GM18907 (cell line): ENCODE data around the gene BUD31.
"Not testable (repeated sequence)": the region's sequence is repeated elsewhere in the genome, so short reads cannot be mapped to it uniquely, and the experiment has no call there.

Experiments
- ATAC-seq: cut with Tn5 transposase; IDR thresholded peaks from one replicate; pipeline ENCODE4 v1.9.1; 2021; ENCODE audit warnings: mild to moderate bottlenecking, moderate library complexity; ENCODE audit not compliant: unreplicated experiment

Gene BUD31

GRCh38 chr7:99408379-99409191 is at the start of gene BUD31, which contains the start of gene PDAP1:
Gene BUD31 (plus strand): TSS chr7:99408969. CDS start chr7:99411093, 2,124 bp downstream.
Gene PDAP1 (minus strand): TSS chr7:99408597. CDS start chr7:99408548, 49 bp downstream.
- peak; percentile 85 for ATAC-seq

GRCh38 chr7:99359465-99360154 is 49.2 kb upstream of the BUD31 start:
- no peak for ATAC-seq

DNA sequence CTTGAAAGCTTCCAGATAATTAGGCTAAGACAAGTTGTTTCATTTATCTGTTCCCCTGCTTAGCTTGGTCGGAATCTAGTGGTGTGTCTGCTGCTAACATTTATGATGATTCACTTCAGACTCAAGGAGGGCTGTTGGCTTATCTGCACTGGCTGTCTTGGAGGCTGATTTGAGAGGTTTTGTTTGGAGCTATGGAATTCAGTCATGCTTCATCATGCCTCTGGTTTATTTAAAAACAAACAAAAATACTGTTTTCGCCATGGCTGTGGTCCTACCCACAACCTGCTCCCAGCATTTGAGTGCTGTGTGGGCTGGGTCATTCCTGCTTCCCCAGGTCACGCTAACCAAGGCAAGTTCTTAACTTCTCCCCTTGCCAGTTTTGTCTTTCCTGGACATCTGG is 46.0 kb upstream of the BUD31 start:
- no peak for ATAC-seq

- no peak for ATAC-seq
These were observed 45.5 kb upstream of the BUD31 start for GRCh38 chr7:99363286-99363685.

- no peak for ATAC-seq
These were observed 43.2 kb upstream of the BUD31 start for GRCh38 chr7:99365318-99366141.

DNA sequence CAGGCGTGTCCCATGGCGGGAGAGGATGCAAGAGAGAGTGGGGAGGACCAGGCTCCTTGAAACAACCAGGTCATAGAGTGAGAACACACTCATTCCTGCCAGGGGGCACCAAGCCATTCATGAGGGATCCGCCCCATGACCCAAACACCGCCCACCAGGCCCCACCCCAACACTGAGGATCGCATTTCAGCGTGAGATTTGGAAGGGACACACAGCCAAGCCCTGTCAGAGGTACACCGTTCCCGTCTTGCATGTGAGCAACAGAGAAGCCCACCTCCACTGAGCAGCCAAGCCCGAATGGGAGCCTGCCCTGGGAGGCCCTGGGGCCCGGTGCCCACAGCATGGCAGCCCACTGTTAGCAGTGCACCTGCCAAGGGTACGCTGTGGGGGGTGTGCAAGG is 42.1 kb upstream of the BUD31 start:
- no peak for ATAC-seq

GRCh38 chr7:99368750-99369389 is 39.9 kb upstream of the BUD31 start:
- no peak for ATAC-seq

DNA sequence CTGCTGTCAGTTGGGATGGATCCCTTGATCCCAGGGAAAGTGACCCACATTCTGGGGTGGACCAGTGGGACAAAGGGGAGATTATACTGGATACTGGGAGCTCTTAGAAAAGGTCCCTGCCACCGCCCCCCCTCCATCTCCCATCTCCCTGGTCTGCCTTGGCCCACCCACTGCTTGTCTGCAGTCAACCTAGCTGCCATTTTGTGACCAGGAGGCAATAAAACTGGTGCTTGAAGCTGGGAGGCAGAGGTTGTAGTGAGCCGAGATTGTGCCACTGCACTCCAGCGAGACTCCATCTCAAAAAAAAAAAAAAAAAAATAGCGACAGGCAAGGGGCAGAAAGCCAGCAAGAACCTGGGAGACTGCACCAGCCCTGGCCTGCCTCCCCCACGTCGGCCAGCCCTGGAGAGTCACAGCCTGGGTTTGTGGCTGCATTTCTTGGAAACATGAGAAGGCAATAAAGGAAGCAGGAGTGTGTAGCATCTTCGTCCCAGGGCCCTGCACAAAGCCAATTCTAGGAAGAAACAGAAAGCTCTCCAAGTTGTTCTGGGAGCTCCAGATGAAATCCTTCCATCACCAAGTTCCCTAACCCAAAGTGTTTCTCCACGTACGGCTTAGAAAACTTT is 38.9 kb upstream of the BUD31 start:
- no peak for ATAC-seq

DNA sequence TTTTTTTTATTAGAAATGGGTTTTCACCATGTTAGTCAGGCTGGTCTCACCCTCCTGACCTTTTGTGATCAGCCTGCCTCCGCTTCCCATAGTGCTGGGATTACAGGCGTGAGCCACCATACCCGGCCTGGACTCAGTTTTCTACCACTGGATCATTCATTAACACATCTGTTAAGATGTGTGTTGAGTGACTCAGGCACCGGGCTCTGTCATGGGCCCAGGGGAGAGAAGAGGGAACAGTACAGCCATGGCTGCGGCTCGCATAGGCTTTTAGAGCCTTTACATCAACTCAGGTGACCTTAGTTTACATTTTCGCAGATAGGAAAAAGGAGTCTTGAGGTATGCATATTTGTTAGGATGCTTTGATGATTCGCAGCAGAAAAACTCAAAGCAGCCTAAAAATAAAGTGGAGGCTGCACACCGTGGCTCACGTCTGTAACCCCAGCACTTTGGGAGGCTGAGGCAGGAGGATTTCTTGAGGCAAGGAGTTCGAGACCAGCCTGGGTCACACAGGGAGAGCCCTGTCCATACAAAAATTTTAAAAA is 37.3 kb upstream of the BUD31 start:
- ATAC-seq: no peak

GRCh38 chr7:99372275-99373090 is 36.3 kb upstream of the BUD31 start:
- no peak for ATAC-seq

GRCh38 chr7:99373091-99374066 is 35.4 kb upstream of the BUD31 start:
- ATAC-seq: no peak

GRCh38 chr7:99374111-99375064 is 34.4 kb upstream of the BUD31 start, which contains the start of gene ARPC1B:
Gene ARPC1B (plus strand): TSS chr7:99374730. CDS start chr7:99385715, 10,985 bp downstream.
- peak; percentile 63 for ATAC-seq

- peak; percentile 46 for ATAC-seq
These were observed 33.5 kb upstream of the BUD31 start for GRCh38 chr7:99375070-99375807.

- ATAC-seq: no peak
These were observed 29.7 kb upstream of the BUD31 start for GRCh38 chr7:99379043-99379577.

DNA sequence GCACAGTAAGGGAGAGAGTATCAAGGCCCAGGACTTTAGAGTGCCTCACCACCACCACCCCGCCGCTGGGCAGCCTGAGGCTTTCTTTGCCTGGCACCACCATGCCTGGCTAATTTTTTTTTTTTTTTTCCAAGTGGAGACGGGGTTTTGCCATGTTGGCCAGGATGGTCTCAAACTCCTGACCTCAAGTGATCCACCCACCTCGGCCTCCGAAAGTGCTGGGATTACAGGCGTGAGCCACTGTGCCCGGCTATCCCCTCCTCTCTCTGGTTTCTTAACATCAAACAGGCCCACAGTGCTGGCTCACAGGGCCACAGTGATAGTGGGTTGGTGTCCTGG is 29.1 kb upstream of the BUD31 start:
- ATAC-seq: not testable (repeated sequence)
